DMS114 treated with DMSO at 0.1 percent for 48 hours (cell line): ENCODE measurements around the gene NIP7.
"Not testable (repeated sequence)": the region's sequence is repeated elsewhere in the genome, so short reads cannot be mapped to it uniquely, and the experiment has no call there.

Experiments used
- DNase-seq: peaks from one replicate; lab custom pipeline; 2025; ENCODE audit not compliant: unreplicated experiment; lab: John Stamatoyannopoulos, UW

Gene NIP7

DNA sequence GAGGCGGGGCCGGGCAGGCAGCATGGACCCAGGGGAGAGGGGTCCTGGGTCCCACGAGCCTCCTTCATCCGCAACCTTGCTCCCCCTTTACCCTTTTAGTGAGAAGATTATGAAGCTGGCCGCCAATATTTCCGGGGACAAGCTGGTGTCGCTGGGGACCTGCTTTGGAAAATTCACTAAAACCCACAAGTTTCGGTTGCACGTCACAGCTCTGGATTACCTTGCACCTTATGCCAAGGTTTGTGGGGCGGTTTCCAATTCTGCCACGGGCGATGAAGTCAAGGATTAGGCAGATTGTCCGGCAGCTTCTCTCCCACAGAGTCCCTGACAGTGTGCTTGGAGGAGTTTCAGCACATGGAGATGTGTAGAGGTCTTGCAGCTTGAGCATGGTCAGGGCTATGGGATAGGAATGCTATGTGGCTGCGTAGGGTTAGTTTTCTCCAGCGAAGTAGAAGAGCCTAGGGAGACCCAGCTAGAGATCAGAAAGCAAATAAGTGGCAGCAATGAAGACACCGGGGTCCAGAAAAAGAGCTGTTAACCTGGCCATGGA, 598 bp downstream of the NIP7 start:
- DNase-seq, result no peak

DNA sequence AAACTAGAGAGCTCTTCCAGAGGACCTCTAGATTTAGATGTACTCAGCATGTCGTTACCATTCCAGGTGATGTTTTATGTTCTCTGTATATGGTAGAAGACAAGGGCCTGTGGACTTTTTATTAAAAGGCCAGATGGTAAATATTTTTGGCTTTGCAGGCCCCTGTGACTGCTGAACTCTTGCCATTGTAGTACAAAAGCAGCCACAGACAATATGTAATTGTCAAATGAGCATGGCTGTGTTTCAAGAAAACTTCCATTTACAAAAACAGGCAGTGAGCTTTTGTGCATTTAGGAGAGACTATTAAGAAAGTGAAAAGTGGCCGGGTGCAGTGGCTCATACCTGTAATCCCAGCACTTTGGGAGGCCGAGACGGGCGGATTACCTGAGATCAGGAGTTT, 4.6 kb downstream of the NIP7 start:
- no peak for DNase-seq

DNA sequence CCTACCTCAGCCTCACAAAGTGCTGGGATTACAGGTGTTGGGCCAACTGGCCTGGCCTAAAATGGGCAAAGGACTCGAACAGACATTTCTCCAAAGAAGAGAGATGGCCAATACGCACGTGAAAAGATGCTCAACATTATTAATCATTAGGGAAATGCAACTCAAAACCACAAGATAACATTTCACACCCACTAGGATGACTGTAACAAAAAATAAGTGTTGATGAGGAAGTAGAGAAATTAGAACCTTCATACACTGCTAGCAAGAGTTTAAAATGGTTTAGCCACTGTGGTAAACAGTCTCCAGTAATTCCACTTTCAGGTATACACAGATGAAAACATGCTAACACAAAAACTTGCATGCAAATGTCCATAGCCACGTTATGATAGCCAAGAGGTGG, 6.4 kb downstream of the NIP7 start:
- no peak for DNase-seq

DNA sequence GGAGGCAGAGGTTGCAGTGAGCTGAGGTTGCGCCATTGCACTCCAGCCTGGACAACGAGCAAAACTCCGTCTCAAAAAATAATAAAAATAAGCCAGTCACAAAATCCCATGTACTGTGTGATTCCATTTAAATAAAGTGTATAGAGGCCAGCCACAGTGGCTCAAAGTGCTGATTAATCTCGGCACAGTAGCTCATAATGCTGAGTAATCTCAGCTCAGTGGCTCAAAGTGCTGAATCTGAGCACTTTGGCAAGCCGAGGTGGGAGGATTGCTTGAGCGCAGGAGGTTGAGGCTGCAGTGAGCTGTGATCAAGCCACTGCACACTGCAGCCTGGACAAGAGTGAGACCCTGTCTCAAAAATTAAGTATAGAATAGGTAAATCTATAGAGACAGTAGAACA, 7.1 kb downstream of the NIP7 start:
- no peak for DNase-seq

DNA sequence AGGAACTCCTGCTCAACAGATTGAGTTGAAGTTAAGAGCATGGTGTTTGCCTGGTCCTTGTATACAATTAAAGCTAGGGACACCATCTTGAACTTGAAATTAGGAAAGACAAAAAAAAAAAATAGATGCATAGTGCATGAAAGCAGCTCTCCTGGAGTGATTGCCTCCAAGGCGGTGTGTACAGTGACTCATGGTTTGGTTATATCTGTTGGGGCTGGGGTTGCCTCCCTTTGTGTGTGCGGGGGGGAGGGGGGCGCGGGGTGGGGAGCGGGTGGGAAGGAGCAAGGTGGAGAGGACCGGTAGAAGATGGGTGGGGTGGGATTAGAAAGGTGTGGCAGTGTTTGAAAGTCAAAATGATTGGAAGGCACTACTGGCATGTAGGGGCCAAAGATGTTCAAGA, 8.7 kb downstream of the NIP7 start:
- no peak for DNase-seq

DNA sequence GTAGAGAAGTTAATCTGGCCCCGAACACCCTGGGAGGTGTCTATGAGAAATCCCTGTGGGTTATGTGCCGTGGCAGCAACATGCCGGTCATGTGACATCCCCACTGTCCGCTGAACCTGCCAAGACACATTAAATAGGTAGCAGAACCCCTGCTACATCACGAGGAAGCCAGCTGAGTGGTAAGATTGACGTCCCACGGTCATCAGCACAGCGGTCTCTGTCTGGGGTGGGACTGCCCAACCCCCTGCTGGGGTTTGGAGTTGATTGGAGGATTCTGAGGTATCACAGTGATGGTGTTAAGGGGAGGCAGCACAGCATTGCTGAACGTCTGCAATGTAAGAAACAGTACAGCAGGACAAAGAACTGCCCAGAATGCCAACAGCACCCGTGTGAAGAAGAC, 10.0 kb downstream of the NIP7 start:
- DNase-seq, result no peak

DNA sequence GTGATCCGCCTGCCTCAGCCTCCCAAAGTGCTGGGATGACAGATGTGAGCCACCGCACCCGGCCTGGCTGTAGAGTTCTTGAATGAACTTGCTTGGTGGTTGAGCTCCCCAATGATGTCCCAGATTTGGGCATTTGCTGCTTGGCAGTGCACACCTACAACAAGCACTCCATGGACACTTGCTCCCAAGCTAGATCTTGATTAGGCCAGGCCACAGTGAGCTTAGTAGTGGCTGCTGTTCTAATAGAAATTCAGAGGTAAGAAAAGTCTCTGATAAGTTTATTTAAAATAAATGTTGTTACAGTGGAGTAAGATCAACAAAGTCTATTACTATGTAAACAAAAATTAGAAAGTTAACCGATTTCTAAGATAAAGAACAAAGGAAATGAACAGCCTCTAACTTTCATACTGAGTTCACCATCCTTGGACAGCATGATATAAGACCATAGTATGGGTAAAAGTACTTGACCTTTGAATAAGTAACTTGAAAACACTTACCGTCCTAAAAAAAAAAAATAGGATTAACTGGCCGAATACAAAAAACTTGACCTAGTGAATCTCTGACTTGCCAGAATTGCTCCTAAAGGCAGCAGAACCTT, 11.1 kb downstream of the NIP7 start:
- DNase-seq, result no peak

DNA sequence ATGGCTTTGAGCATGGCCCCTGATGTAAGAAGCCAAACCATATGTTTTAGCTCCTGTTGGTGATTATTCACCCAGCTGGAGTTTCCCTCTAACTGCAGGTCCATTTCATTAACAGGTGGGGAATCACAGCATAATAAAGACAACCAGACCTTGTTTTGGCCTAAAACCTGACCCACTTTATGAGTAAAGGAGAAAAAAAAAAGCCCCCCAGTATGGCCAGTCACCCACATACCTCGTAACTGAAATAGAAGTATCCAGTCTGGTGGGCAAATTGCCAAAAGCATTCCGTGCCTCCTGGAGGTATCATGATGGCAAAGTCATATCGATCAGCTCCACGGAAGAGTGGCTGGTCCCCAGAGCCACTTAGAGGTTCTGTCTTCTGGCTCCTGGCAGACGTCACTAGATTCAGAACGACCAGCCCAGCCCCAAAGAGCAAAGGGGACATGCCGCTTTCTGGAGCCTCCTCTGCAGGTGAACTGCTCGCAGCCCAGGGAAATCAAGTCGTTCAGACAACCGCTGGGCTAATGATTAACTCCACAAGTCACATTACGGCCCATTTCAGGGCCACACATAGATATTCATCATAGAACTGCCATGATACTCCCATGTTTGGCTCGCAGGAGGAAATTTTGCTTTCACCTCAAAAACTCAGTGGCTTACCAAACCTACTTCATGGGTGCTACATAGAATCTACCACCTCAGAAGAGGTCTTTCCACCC, 11.9 kb downstream of the NIP7 start, which contains the start of gene TMED6:
Gene TMED6 (minus strand): TSS at position 478 of the 719 bp plus-strand sequence. CDS start 33 bp downstream, at position 445.
- no peak for DNase-seq

DNA sequence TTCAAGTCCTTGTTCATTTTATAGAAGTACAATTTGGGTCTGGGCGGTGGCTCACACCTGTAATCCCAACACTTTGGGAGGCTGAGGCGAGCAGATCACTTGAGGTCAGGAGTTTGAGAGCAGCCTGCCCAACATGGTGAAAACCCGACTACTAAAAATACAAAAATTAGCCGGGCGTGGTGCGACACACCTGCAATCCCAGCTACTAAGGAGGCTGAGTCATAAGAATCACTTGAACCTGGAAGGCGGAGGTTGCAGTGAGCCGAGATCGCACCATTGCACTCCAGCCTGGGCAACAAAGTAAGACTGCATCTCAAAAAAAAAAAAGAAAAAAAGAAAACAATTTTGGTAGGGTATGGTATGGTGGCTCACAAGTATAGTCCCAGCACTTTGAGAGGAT, 20.5 kb downstream of the NIP7 start:
- DNase-seq, result not testable (repeated sequence)

DNA sequence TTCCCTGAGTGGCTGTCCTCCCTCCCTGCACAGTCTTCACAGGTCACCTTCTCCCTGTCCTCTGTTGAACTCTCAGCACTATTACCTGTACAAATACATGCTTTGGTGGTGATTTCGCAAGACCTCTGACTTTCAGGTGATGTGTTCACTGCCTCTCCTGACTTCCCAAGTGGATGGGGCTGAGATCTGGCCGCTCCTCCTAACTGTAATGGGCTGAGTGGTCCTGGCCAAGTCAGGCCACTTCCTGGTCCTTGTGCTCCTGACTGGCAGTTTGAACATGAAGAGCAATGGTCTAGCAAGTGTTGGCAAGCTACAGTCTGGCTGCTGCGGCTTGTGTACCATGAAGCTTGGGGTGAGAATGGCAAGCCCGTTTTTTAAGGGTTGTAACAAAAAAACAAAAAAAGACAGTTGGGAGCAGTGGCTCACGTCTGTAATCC, 23.7 kb downstream of the NIP7 start:
- DNase-seq, result no peak

DNA sequence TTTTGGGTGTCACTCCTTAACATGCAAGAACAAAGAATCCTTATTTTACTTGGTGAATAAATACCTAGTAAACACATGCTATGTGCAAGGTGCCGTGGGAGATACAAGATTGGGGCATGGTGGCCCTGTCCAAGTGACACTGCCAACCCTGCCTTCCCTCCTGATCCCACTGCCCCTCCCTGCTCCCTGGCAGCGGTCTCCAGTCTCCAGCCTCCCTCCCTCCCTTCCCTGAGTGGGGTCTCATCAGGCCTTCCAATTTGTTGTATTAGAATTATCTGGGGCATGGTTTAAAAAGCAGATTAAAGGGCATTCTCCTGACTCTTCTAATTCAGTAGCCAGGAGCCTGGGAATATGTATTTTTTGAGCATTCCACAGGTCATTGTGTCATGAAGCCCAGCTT, 24.5 kb downstream of the NIP7 start:
- DNase-seq, result no peak

DNA sequence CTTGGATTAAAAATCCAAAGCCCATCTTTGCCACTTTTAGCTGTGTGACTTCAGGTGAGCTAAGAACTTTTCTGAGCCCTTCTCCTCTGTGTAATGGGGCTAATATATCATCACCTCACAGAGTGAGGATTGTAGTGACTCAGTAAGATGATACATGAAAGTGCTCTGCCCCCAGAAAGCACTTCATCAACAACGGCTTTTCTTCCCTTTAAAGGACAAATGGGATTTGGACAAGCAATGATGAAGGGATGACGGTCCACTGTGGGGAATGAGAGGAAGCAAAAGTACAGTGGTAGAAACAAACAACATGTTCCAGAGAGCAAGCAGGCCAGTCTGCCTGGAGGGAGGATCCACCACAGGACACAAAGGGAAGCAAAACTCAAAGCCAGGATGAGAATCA, 26.3 kb downstream of the NIP7 start:
- DNase-seq, result no peak

DNA sequence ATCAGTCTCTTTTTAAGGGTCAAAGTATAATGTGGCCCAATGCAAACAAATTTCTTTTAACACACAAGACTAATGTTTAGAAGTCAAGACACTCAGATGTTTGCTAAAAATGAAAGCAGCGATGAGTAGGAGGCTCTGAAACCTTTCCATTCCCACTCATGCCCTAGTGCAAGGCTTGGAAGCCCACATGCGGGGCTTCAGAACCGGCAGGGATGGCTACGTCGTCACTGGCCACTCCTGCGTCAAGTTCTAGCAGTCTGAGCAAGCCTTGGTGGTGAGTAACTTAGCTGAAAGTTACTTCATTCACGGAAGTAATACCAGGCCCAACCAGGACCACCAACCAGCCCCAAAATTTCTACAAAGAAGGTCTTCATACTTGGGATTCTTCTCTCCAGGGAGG, 26.9 kb downstream of the NIP7 start:
- DNase-seq, result no peak

DNA sequence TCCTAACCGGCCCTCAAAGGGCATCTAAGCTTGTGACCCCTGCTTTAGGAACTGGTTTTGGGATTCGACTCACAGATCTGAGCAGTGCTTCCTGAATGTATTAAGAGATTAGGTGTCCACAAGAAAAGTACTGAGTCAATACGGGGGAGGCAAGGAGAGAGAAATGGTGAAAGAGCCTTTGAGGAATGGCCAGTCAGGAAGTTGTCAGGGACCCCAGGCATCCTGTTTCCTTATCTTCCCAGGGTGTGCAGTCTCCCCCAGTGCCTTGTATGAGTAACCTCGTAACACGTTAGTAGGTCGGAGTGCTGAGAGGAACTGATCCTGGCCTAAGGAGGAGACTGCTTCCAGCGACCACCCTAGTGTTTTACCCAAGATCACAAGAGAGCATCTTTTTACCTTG, 28.4 kb downstream of the NIP7 start:
- no peak for DNase-seq

DNA sequence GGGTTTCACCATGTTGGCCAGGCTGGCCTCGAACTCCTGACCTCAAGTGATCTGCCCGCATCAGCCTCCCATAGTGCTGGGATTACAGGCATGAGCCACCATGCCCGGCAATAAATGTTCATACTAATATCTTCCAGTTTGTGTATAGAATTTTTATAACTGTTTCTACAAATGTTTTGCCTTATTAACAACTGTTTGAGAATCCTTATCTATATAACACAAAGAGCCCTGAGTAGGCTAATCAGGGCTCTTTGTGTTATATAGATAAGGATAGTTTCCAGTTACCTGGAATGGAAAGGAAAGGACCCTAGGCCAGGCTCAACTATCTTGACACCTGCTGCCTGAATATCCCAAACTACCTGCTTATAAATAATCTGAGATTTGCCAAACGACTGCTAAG, 29.3 kb downstream of the NIP7 start:
- no peak for DNase-seq

DNA sequence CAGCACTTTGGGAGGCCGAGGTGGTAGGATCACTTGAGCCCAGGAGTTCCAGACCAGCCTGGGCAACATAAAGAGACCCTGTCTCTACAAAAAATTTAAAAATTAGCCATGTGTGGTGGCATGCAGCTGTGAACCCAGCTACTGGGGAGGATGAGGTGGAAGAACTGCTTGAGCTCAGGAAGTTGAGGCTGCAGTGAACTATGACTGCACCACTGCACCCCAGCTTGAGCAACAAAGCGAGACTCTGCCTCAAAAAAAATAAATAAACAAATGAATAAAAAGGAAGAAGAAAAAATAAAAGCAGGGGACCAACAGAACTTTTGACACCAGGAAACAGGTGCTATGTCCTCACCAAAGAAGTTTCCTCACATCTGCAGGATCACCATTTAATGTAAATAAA, 32.0 kb downstream of the NIP7 start:
- DNase-seq, result no peak

DNA sequence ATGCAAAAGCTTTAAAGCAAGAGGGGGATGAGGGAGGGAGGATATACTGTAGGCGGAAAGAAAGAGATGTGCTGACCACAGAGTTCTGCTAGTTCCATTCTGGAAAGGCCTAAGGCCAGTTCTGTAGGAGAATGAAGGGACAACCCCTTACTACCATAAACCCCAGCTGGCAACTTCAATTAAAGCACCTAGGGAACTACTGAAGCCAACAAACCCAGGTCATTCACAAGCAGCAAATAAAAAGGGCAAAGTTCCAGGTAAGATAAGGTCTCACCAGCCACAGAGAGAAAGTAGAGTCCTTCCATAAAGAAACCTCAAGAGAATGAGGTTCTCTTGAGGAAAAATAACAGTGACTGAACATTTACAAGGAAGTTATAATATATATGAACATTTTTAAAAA, 33.4 kb downstream of the NIP7 start:
- no peak for DNase-seq

DNA sequence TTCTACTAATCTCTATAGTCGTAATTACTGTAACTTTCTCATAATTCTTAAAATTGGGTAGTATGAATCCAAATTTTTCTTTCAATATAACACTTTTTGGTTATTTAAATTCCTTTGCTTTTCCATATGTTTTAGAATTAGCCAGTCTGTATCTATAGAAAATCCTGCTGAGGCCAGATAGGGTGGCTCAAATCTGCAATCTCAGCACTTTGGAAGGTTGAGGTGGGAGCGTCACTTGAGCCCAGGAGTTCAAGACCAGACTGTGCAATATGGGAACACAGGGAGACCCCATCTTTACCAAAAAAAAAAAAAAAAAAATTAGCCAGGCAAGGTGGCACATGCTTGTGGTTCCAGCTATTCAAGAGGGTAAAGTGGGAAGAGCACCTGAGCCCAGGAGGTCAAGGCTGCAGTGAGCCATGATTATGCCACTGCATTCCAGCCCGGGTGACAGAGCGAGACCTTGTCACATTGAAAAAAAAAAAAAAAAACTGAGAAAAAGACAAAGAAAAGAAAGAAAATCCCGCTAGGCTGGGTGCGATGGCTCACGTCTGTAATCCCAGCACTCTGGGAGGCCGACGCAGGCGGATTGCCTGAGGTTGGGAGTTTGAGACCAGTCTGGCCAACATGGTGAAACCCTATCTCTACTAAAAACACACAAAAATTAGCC, 37.0 kb downstream of the NIP7 start:
- no peak for DNase-seq

DNA sequence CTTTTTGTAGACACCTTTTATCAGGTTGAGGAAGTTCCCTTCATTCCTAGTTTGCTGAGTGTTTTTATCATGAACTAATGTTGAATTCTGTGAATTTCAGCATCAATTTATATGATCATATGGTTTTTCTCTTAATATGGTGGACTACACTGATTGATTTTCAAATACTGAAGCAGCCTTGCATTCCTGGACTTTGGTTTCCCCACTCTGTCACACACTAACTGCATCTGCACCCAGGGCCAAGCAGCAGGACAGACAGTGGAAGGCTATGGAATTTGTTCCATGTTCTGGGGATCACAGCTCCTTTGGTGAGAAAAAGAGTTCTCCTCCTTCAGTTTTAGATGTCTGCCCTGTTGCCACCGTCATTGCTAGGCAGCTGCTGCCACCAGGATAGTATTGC, 38.5 kb downstream of the NIP7 start:
- no peak for DNase-seq

DNA sequence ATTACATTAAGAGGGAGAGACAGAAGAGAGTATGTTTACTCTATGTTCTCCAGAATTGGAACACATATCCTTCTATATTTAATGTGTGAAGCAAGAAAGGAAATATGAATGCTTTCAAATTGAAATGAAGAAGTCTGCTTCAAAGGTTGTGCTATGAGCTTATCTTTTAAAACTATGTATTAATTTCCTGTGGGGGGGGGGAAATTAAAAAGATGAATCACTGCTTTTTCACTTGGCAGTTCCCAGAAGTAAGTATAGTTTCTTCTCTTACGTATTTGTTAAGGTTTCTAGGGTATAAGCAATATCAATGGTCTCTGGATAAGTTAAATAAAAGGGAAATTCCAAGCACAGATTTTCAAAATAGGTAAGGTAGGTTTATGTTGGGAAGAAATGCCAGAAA, 39.2 kb downstream of the NIP7 start:
- no peak for DNase-seq

DNA sequence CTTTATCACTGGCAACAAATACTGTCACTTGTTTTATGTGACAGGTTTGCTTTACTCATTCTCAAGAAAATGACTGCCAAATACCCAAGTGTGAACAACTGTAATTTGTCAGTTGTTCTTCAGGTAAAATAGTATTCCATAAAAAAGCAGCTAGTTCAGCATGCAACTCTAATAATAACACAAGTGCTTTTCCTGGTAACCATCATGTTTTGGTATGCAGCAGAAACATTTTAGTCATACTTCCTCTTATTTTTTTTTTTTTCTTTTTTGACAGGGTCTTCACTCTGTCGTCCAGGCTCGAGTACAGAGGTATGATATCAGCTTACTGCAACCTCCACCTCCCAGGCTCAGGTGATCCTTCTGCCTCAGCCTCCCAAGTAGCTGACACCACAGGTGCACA, 41.7 kb downstream of the NIP7 start:
- no peak for DNase-seq

DNA sequence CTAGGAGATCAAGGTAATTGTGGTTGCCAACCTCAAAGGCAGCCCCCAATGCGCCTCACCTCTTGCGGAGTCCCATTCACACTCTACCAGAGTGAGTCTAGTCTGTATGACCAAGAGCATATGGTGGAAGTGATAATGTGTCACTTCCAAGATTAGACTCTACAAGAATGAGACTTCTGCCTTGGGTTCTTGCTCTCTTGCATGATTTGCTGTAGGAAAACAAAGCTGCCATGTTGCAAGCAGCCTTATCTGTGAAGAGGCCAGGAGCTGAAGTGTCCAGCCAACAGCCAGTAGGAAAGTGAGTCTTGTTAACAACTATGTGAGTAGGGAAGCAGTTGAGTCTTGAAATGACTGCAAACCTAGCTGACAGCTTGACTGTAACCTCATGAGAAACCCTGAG, 42.8 kb downstream of the NIP7 start:
- DNase-seq, result no peak
